GM20000 (cell line): Measurements from ENCODE around the gene TIMM17A.
"Not testable (repeated sequence)": the region's sequence is repeated elsewhere in the genome, so short reads cannot be mapped to it uniquely, and the experiment has no call there.

Experiments
- DNase-seq: peaks from one replicate; pipeline ENCODE4 v3.0.0; 2012; ENCODE audit warnings: low spot score
- TF ChIP-seq, protein P1 (sequence below): IDR thresholded peaks from 2 replicates; pipeline ENCODE4 v1.5.1; 2012; ENCODE audit warnings: mild to moderate bottlenecking, control low read depth; ENCODE audit errors: extremely low read depth, missing control alignments

Gene TIMM17A

DNA sequence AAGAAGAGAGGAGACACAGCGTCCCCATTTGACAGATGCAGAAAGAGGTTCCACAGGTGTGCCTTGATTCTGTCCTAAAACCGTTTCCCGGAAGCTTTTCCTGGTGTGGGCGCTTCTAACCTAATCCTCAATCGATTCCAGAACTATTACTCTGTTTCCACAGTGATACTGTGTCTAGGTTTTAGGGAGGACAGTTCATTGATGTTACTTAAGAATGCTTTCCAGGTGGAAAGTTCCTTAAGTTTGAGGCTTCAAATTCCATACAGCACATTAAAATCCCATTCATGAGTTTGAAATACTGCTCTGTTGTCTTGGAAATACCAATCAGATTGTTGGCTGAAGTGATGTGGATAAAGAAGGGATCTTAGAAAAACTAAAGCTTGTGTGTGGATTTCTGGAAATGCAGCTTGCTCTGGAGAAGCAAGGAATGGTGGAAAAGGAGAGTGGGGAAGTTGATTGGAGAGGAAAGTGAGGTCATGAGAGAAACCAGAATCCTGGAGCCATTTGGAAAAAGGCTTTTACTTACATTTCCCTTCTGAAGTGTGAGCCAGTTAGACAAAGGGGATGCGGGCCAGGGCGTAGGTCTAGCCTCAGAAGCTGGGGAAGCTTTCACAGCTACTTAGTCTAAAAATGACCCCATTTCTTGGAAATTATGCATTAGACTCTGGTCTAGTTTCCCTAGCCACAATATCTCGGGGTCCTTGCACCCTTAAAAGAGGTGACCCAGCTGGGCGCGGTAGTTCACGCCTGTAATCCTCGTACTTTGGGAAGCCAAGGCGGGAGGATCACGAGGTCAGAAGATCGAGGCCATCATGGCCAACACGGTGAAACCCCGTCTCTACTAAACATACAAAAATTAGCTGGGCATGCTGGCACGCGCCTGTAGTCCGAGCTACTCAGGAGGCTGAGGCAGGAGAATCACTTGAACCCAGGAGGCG lies 61.8 kb downstream of the TIMM17A start:
- DNase-seq: no peak
- TF ChIP-seq, protein P1, sequence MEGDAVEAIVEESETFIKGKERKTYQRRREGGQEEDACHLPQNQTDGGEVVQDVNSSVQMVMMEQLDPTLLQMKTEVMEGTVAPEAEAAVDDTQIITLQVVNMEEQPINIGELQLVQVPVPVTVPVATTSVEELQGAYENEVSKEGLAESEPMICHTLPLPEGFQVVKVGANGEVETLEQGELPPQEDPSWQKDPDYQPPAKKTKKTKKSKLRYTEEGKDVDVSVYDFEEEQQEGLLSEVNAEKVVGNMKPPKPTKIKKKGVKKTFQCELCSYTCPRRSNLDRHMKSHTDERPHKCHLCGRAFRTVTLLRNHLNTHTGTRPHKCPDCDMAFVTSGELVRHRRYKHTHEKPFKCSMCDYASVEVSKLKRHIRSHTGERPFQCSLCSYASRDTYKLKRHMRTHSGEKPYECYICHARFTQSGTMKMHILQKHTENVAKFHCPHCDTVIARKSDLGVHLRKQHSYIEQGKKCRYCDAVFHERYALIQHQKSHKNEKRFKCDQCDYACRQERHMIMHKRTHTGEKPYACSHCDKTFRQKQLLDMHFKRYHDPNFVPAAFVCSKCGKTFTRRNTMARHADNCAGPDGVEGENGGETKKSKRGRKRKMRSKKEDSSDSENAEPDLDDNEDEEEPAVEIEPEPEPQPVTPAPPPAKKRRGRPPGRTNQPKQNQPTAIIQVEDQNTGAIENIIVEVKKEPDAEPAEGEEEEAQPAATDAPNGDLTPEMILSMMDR: no peak

DNA sequence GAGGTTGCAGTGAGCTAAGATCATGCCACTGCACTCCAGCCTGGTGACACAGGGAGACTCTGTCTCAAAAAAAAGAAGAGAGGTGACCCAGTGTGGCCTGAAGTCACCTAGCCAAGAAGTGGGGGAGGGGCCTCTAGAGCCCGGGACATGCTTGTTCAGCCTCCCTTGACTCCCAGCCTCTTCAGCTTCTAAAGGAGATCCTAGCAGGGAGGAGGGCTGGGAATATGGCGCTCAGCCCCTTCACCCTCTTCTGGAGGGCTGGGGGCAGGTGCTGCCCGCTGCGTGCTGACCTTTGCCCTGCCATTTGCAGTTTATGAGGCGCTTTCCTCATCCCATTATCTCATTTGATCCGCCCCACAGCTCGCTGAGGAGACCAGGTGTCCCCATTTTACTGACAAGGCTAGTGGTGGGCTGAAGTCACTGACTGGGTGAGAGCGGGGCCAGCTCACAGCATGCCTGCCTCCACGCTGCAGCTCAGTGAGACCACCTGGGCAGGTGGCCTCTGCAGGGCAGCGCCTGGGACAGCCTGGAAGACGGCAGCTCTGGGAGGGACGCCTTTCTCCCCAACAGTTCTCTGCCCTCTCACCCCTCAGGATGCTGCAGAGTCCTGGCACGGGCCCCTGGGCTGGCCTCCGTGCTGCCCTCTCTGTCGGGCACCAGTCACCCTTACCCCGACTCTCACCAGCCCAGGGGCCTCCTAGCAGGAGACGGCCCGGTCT lies 62.6 kb downstream of the TIMM17A start:
- TF ChIP-seq, protein P1: no peak
- DNase-seq: no peak

DNA sequence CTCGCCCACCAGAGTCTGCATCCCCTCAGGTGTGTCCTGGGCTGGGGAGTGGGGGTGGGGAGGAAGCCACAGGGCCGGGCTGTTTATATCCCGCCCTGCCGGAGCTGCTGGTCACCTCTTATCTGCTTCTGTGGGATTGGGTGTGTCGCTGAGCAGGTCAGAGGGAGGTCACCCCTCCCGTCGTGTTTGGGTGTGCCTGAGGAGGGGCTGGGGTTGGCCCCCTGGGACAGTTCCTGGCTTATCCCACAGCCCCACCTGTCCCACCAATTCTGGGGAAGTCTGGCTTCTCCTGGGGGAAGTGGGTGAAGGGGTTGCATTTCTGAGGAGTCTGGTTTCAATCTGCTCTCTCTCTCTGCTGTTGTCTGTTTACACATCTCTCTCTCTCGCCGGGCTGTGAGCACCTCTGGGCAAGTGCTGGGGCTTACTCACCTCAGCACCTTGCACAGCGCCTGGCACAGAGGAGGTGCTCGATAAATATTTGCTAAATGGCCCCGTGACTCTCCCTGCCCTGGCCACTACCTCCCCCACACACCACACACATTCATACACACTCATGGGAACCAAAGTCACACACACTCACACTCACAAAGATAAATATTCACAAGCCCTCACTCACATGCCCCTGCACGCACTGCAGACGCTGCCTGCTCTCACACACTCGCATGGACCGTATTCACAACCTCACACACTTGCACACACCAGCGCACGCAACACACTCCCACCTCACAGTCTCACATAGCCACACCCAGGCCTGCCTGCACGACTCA lies 63.3 kb downstream of the TIMM17A start:
- TF ChIP-seq, protein P1: no peak
- DNase-seq: no peak

DNA sequence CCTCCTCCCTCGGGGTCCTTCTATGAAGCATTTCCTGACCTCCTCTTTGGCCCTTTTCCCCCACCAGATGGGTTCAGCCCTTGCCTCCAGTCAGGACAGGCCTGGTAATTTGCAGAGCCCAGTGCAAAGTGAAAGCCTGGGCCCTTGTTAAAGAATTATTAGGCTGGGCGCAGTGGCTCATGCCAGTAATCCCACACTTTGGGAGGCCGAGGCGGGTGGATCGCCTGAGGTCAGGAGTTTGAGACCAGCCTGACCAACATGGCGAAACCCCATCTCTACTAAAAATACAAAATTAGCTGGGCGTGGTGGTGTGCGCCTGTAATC lies 63.9 kb downstream of the TIMM17A start:
- DNase-seq: not testable (repeated sequence)
